Hematopoietic multipotent progenitor cell (in vitro differentiated cells): Measurements from ENCODE around the gene CHAD. TPM values are rescaled to one million over a fixed set of nuclear protein-coding genes. Genes with fewer than 3 reads are reported as not detected.
"Not testable (repeated sequence)": the region's sequence is repeated elsewhere in the genome, so short reads cannot be mapped to it uniquely, and the experiment has no call there.

Experiments used
- DNase-seq, 3 donors: peaks; one replicate each; pipeline ENCODE4 v3.0.0-alpha.2; 2011 to 2015; ENCODE audit warnings: low read depth in 2 of 3, low spot score in 2 of 3
- total RNA-seq: library from RNA; depleted of rRNA; stranded (reverse); fragments of >200 nt; gene quantifications from one replicate; pipeline ENCODE4 v1.2.3, GENCODE V29; 2012

Gene CHAD
- total RNA-seq, 1 donor = under 0.01 TPM

DNA sequence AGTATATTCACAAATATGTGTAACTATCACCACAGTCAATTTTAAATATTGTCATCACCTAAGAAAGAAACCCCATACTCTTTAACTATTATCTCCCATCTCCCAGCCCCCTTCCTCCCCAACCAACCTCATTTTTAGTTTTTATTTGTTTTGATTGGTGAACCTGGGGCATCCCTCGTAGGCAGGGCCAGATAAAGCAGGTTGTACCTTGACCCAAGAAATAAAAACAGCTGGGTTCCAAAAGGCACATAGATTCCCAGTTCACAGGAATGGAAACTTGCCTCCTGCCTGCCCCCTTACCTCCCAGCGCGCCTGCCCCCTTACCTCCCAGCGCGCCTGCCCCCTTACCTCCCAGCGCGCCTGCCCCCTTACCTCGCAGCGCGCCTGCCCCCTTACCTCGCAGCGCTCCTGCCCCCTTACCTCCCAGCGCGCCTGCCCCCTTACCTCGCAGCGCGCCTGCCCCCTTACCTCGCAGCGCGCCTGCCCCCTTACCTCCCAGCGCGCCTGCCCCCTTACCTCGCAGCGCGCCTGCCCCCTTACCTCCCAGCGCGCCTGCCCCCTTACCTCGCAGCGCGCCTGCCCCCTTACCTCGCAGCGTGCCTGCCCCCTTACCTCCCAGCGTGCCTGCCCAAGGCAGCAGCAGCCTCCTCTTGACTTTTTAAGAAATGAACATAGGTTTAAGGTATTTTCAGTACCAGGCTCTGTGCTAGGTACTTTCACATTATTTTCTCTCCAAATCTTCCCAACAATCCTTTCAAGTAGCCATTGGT lies 7.3 kb upstream of the CHAD start:
- not testable (repeated sequence) for DNase-seq

DNA sequence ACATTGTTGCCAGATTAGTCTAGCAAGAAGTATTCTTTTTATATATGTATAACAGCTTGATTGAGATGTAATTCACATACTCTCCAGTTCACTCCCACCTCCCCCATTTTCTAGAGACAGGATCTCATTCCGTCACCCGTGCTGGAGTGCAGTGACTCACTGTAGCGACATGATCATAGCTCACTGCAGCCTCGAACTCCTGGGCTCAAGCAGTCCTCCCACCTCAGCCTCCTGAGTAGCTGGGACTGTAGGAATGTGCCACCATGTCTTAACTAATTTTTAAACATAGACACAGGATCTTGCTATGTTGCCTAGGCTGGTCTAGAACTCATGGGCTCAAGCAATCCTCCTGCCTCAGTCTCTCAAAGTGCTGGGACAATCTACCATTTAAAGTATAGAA lies 6.7 kb upstream of the CHAD start:
- no peak for DNase-seq

DNA sequence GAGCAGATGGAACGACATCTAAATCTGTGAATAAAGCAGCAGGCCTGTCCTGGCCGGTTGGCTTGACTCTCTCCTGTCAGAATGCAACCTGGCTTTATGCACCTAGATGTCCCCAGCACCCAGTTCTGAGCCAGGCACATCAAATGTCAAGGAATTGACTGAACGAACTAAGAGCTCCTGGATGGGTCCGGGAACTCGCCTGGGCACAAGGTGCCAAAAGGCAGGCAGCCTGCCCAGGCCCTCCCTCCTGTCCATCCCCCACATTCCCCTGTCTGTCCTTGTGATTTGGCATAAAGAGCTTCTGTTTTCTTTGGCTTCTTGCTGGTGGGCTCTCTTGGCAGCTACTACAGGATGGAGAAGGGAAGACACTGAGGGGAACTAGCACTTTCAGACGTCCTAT lies 5.8 kb upstream of the CHAD start:
- DNase-seq = no peak

- no peak for DNase-seq
These were observed 5.2 kb upstream of the CHAD start for GRCh38 chr17:50473901-50474300.

GRCh38 chr17:50472761-50473161 lies 4.1 kb upstream of the CHAD start:
- not testable (repeated sequence) for DNase-seq

- DNase-seq = no peak
These were observed 3.6 kb upstream of the CHAD start for GRCh38 chr17:50472286-50472685.

DNA sequence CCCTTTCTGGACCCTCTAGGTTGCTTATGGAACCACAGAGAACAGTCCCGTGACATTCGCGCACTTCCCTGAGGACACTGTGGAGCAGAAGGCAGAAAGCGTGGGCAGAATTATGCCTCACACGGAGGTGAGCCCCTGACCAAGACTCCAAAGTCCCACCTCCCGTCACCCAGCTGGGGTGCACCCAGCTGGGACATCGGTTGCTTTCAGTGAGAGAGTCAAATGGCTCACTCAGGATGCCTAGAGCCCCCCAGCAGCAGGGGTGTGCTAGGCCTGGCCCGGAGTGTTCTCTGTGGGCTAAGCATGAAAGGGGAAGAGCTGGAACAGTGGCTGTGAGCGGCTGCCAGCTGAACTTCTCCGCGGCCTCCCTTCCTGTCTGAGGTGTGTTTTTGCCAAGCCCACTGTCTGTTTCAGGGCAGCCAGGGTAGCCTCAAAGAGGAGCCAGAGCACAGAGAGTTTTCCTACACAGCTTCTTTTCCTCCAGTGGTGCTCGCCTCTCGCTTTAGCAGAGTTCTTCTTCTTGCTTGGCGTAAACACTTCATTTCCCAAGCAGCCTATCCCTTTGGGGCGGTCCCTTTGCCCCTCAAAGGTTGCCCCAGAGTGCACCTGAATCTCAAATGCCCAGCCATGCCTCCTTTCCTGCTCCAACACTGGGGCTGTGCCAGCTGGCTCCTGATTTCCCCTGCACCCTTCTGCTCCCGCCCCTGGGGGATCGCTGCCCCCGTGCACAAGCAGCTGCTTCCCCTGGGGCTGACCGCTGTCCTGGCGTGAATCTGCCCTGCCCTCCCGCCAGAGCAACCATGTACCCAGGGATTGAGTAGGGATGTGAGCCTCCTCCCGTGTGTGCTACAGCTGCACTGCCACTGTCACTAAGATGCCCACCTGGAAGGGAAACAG lies 2.6 kb upstream of the CHAD start:
- DNase-seq = peak in 1 of 3 donors; percentile 36

DNA sequence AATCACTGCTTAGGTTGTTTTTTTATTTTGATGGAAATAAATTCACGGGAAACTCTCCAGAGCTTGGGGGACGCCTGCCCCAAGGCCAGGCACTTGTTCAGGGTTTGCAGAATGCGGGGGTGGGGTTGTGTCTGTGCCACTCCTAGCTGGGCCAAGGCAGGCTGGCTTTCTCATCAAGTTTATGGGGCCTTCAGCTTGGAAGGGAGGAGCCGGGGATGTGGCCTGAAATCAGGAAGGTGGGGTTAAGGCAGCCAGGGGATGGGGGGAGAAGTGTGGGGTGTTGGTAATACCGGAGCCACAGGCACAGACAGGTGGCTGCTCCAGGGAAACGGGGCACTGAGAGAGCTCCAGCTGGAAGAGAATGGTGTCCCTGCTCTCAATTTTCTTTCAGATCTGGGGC lies 1.7 kb upstream of the CHAD start:
- DNase-seq = no peak

DNA sequence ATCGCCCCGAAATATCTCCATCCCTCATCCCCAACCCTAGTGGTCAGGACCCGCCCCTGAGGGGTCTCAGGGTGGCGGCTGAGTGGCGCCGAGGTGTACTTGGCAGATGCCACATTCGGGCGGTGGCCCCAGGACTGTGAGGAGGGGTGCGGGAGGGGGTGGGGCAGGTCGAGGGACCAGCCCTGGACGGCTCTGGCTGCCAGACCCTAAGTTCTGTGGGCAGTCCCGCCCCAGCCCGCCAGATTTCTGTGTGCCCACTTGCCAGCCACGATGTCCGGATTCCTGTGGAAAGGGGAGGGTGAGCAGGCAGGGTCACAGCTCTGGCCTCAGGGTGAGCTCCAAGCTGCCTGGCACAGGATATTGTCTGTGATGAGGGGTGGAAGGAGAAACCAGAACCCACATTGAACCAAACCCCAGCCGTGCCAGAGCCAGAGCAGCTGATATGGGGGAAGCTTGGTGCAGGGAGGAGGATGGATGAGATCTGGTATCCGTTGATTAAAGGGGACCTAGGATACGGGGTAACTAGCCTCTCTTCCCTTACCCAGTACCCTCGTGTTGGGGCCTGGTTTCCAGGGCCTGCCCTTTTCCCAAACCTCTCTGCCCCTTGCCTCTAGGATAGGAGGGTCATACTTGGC lies 1.1 kb upstream of the CHAD start:
- no peak for DNase-seq

- no peak for DNase-seq
These were observed 527 bp upstream of the CHAD start for GRCh38 chr17:50469208-50469605.

GRCh38 chr17:50467855-50468303 lies 801 bp downstream of the CHAD start:
- DNase-seq = no peak

DNA sequence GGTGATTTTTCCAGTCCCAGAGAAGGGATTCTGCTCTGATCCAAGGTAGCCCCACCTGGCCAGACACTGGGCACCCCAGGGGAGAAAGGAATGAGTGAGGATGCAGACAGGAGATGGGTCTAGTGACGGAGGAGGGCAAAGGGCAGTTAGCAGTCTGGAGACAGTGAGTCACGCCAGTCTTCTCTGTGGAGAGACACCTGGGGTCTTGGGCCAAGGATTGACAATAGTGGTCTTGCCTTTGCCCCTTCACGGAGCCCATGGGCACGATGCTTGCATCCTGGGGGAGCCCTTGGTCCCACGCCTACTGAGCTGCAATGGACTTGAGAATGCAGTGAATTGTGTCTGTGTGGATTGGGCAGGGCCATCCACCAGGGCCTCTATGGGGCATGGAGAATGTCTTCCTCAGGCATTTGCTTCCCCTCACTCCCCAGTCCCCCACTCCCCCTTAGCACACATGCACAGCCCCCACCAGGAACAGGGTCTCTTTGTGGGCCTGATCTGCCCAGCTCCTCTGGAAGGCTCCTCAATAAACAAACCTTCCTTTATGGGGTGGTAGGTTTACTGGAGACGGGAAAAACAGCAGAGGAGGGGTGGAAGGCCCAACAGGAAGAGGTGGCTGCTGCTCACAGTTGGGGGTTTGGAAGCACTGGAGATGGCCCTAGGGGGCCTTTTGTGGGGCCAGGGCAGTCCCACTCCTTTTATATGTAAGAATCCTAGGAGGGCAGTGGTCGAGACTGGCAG lies 1.4 kb downstream of the CHAD start:
- no peak for DNase-seq

DNA sequence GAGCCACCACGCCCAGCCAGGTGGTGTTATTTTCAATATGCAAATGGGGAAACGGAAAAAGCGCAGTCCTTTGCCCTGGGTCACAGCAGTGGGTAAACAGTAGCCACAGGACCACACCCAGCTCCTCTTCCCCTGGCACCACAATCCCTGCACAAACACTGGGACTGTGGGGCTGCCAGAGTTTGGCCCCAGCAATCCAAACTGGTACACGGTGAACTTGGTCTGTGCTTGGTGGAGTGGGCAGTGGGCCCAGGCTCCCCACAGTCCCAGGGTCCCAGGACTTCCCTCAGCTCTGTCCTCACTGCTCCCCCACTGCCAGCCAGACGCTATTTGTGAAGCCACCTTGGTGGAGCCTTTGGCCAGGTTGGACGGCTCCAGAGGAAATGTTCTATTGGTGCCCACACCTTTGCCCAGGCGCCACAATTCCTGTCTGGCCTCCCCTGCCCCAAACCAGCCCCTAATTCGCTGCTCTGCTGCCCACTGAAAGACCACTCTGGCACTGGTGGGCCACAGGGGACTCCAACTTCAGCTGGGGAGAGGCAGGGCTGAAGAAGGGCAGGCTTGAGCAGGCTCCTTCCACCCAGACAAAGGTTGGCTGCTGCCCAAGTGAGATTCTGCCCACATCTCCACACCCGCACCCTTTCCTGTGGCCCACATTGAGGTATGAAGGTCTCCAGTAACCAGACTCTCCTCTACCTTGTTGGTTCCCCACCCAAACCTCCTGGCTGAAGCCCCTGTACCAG lies 2.1 kb downstream of the CHAD start:
- DNase-seq = no peak

DNA sequence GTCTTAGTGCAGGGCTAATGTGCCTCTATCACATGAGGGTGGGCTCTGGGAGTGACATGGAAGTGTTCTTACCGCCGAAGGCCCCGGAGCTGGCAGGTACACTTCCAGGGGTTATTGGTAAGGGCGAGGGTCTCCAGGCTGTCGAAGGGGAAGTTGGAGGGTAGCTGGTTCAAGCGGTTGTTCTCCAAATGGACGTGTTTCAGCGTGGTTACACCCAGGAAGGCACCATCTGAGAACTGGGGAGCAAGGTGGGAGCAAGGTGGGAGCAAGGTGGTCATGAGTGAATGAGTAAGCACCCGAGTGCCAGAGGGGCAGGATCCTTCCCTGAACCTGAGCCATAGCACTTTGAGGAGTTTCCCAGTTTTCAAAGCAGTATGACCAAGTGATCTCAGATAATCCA lies 3.0 kb downstream of the CHAD start:
- DNase-seq = no peak

DNA sequence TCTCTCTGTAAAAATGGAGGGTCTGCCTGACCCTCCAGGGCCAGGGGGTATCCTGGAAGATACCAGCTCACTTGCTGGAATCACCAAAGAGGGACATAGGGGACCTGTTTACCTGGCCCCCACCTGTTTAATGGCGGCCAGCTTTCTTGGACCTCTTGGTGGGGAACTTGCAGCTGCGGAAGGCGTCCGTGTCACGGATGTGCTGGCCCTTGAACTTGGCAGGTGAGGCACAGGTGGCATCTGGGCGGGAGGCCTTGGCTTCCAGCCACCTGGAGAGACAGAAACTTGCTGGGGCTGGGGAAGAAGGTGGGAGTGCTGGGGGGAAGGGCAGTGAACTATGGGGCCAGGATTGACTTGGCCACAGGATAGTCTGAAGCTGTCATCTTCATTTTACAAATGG lies 3.5 kb downstream of the CHAD start:
- DNase-seq = no peak

DNA sequence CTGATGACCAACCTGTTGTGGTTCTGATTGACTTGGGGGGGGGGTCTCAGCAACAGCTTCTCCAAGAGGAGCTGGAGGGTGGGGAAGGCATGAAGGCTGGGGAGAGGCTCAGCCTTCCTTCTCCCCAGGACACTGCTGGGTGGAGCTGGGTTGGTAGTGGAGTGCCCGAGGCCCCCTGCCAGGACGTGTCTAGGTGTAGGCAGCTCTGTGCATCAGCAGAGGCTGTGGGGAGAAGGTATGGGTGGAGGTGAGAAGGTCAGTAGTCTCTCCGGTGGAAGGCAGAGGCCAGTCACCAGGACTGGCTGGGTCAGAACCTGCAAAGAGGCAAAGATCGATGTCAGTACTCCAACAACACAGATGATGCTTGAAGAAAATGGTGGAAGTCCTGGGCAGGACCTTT lies 3.9 kb downstream of the CHAD start:
- no peak for DNase-seq

DNA sequence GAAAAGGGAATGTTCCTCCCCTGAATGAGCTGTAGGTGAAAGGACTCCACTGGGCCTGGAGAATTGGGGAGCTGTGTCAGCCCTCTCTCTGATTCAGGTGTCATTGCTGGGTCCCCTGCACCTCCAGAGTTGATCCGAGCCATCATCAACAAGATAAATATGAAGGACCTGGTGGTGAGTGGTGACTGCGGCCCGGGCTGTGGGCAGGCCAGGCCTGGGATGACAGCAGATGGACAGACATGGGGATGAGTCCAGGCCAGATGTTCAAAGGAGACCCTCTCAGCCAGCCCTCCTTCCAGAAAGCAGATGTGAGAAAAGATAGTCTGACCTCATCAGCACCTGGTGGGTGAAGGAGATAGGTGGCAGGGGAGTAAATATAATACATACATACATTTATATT lies 4.6 kb downstream of the CHAD start:
- no peak for DNase-seq

GRCh38 chr17:50462446-50462845 lies 6.2 kb downstream of the CHAD start:
- no peak for DNase-seq

GRCh38 chr17:50461550-50462132 lies 7.0 kb downstream of the CHAD start:
- DNase-seq = no peak
